Uterine smooth muscle cell (primary cell): ENCODE results near the gene PPIG. TPM values are rescaled to one million over a fixed set of nuclear protein-coding genes. Genes with fewer than 3 reads are reported as not detected.

Experiments used
- total RNA-seq: library from RNA; depleted of rRNA; stranded (reverse); fragments of >200 nt; gene quantifications from 2 replicates; pipeline ENCODE4 v1.2.3, GENCODE V29; 2014

The PPIG gene
- 33.3 and 39.9 TPM in 2 replicates for total RNA-seq

GRCh38 chr2:169584005-169584877 is at the start of gene PPIG:
Gene PPIG, plus strand, starts transcription at chr2:169584351. Its CDS starts 19,691 bp downstream, at chr2:169604042.

GRCh38 chr2:169573160-169573973 is 10.8 kb upstream of the PPIG start, which contains the start of gene FASTKD1:
Gene FASTKD1, minus strand, starts transcription at chr2:169573865. Its CDS starts 1,836 bp downstream, at chr2:169572029.

Other genes starting within 250 kb of the PPIG start
- gene LRP2, start 221.8 kb upstream of the PPIG start, total RNA-seq: not detected in 2 replicates
- gene BBS5, start 104.9 kb upstream of the PPIG start, total RNA-seq: 6.0 and 6.6 TPM in 2 replicates
- 0.33 and 0.50 TPM in 2 replicates for gene KLHL41, start 74.6 kb upstream of the PPIG start, total RNA-seq
- 14.3 and 14.5 TPM in 2 replicates for gene FASTKD1, start 10.5 kb upstream of the PPIG start, total RNA-seq
- under 0.01 TPM in 1 of 2 replicates, not detected in the other for gene CFAP210, start 110.1 kb downstream of the PPIG start, total RNA-seq
- 1.5 and 2.2 TPM in 2 replicates for gene PHOSPHO2, start 110.1 kb downstream of the PPIG start, total RNA-seq
- 5.1 and 5.4 TPM in 2 replicates for gene KLHL23, start 149.5 kb downstream of the PPIG start, total RNA-seq
- gene SSB, start 214.5 kb downstream of the PPIG start, total RNA-seq: 102 and 142 TPM in 2 replicates
- gene METTL5, start 240.6 kb downstream of the PPIG start, total RNA-seq: 50.2 and 64.9 TPM in 2 replicates
- gene UBR3, start 243.1 kb downstream of the PPIG start, total RNA-seq: 51.0 and 54.5 TPM in 2 replicates